ENCODE data around the gene DHRS4L2. TPM values are rescaled to one million over a fixed set of nuclear protein-coding genes. Genes with fewer than 3 reads are reported as not detected.

The DHRS4L2 gene
- total RNA-seq, 1 donor from 2014 or later, result 17.1 TPM

Other genes starting within 250 kb of the DHRS4L2 start
- 17.4 and 19.7 TPM in 2 replicates for gene DHRS4, start 35.2 kb upstream of the DHRS4L2 start, total RNA-seq
- gene CARMIL3, start 63.1 kb downstream of the DHRS4L2 start, total RNA-seq, result 9.3 and 9.4 TPM in 2 replicates
- gene CPNE6, start 82.6 kb downstream of the DHRS4L2 start, total RNA-seq, result not detected in 2 replicates
- gene PCK2, start 105.4 kb downstream of the DHRS4L2 start, total RNA-seq, result 26.1 and 26.7 TPM in 2 replicates
- gene DCAF11, start 125.8 kb downstream of the DHRS4L2 start, total RNA-seq, result 52.5 and 53.9 TPM in 2 replicates
- 1.2 and 2.3 TPM in 2 replicates for gene NRL, start 126.0 kb downstream of the DHRS4L2 start, total RNA-seq
- 0.42 and 0.66 TPM in 2 replicates for gene FITM1, start 141.7 kb downstream of the DHRS4L2 start, total RNA-seq
- 81.4 and 88.5 TPM in 2 replicates for gene PSME1, start 147.3 kb downstream of the DHRS4L2 start, total RNA-seq
- 28.3 and 30.3 TPM in 2 replicates for gene EMC9, start 152.7 kb downstream of the DHRS4L2 start, total RNA-seq
- 125 and 131 TPM in 2 replicates for gene PSME2, start 157.7 kb downstream of the DHRS4L2 start, total RNA-seq
- gene RNF31, start 158.6 kb downstream of the DHRS4L2 start, total RNA-seq, result 65.5 and 82.2 TPM in 2 replicates
- gene IRF9, start 172.3 kb downstream of the DHRS4L2 start, total RNA-seq, result 22.9 and 23.0 TPM in 2 replicates
- 160 and 163 TPM in 2 replicates for gene REC8, start 183.2 kb downstream of the DHRS4L2 start, total RNA-seq
- gene IPO4, start 199.9 kb downstream of the DHRS4L2 start, total RNA-seq, result 88.3 and 88.7 TPM in 2 replicates
- 45.6 and 47.4 TPM in 2 replicates for gene TM9SF1, start 206.5 kb downstream of the DHRS4L2 start, total RNA-seq
- gene TSSK4, start 216.8 kb downstream of the DHRS4L2 start, total RNA-seq, result 0.47 and 0.48 TPM in 2 replicates
- gene CHMP4A, start 224.6 kb downstream of the DHRS4L2 start, total RNA-seq, result 42.2 and 44.7 TPM in 2 replicates
- 19.0 and 25.9 TPM in 2 replicates for gene MDP1, start 227.1 kb downstream of the DHRS4L2 start, total RNA-seq
- gene NEDD8, start 243.4 kb downstream of the DHRS4L2 start, total RNA-seq, result 191 and 208 TPM in 2 replicates
- 64.0 and 66.2 TPM in 2 replicates for gene GMPR2, start 244.0 kb downstream of the DHRS4L2 start, total RNA-seq